CMK (cell line): ENCODE results near the gene ISG20L2.

Experiments used
- DNase-seq: peaks from one replicate; pipeline ENCODE4 v3.0.0-alpha.2; 2010; ENCODE audit warnings: low read depth

Gene ISG20L2

GRCh38 chr1:156706657-156707416 is 21.7 kb downstream of the ISG20L2 start:
- no peak for DNase-seq

GRCh38 chr1:156705918-156706656 is 22.5 kb downstream of the ISG20L2 start:
- DNase-seq = no peak

GRCh38 chr1:156705321-156705917 is 23.1 kb downstream of the ISG20L2 start, which contains the start of gene CRABP2:
Gene CRABP2 (minus strand): TSS chr1:156705583. CDS start chr1:156705446, 137 bp downstream.
- no peak for DNase-seq

GRCh38 chr1:156704930-156705320 is 23.6 kb downstream of the ISG20L2 start:
- no peak for DNase-seq

GRCh38 chr1:156704166-156704711 is 24.3 kb downstream of the ISG20L2 start:
- DNase-seq = no peak

- DNase-seq = no peak
Measured at GRCh38 chr1:156703741-156704140, 24.8 kb downstream of the ISG20L2 start.

GRCh38 chr1:156703336-156703735 is 25.2 kb downstream of the ISG20L2 start:
- DNase-seq = no peak

GRCh38 chr1:156700736-156701531 is 27.6 kb downstream of the ISG20L2 start:
- DNase-seq = no peak

- no peak for DNase-seq
Measured at GRCh38 chr1:156698995-156699394, 29.6 kb downstream of the ISG20L2 start.

GRCh38 chr1:156697481-156697880 is 31.1 kb downstream of the ISG20L2 start:
- no peak for DNase-seq

- no peak for DNase-seq
Measured at GRCh38 chr1:156696755-156697154, 31.8 kb downstream of the ISG20L2 start.

- DNase-seq = no peak
Measured at GRCh38 chr1:156694690-156694962, 33.9 kb downstream of the ISG20L2 start.

- no peak for DNase-seq
Measured at GRCh38 chr1:156693848-156694689, 34.5 kb downstream of the ISG20L2 start.

GRCh38 chr1:156692925-156693847 is 35.4 kb downstream of the ISG20L2 start:
- no peak for DNase-seq

- DNase-seq = no peak
Measured at GRCh38 chr1:156692441-156692924, 36.1 kb downstream of the ISG20L2 start.

GRCh38 chr1:156691665-156692440 is 36.7 kb downstream of the ISG20L2 start:
- no peak for DNase-seq

- DNase-seq = no peak
Measured at GRCh38 chr1:156691191-156691590, 37.4 kb downstream of the ISG20L2 start.

GRCh38 chr1:156690675-156691036 is 37.9 kb downstream of the ISG20L2 start:
- DNase-seq = no peak
